HCT116 (cell line): Measurements from ENCODE around the gene ENTPD6. TPM values are rescaled to one million over a fixed set of nuclear protein-coding genes. Genes with fewer than 3 reads are reported as not detected.
A peak's percentile ranks its signal among the peaks of the same experiment; 100 is the strongest.

Experiments used
- ATAC-seq: fragments of 200-7000 bp; cut with Tn5 transposase; 2 replicates; pipeline ENCODE4 v1.9.1; 2020; ENCODE audit warnings: mild to moderate bottlenecking, moderate library complexity
- BruUV-seq: library from RNA; stranded (reverse); fragments of 400-500 nt; replicated peaks from 2 replicates; lab custom pipeline; 2021; lab: Mats Ljungman, UMichigan
- CTCF ChIA-PET: fragments of 300-600 bp; sonication (Branson Sonifier 250); formaldehyde crosslinking; loops from one replicate; lab custom pipeline; 2021; ENCODE audit warnings: antibody characterized with exemption; lab: Charles Lee
- POLR2A ChIA-PET: fragments of 300-600, 350-600 bp; sonication (Branson Sonifier 250); formaldehyde crosslinking; loops from one replicate; lab custom pipeline; 2021; ENCODE audit warnings: antibody characterized with exemption; lab: Charles Lee
- RAD21 ChIA-PET, 2 experiments: fragments of 300-600 bp; sonication (Branson Sonifier 250); formaldehyde crosslinking; loops; one replicate each; lab custom pipeline; 2023; ENCODE audit warnings: low total read pairs in 2 of 2; ENCODE audit not compliant: uncharacterized antibody in 2 of 2, unreplicated experiment in 2 of 2, low non-redundant PET in 1 of 2; lab: Charles Lee
- DNase-seq: peaks from one replicate; pipeline ENCODE4 v3.0.0-alpha.2; 2010; ENCODE audit warnings: low read depth, low spot score
- H2AFZ ChIP-seq: fragments of 200-600 bp; shearing (Covaris generic), sonication (generic); 2 replicates; pipeline ENCODE4 v1.6.1; 2017; ENCODE audit warnings: low read depth, mixed run types, mixed read lengths, antibody characterized with exemption, low read length; ENCODE audit not compliant: poor library complexity, severe bottlenecking
- H3K27ac ChIP-seq: 2 replicates; pipeline ENCODE4 v1.5.1; 2012; ENCODE audit warnings: low read depth, low read length
- H3K27me3 ChIP-seq: fragments of 200-600 bp; sonication (generic); 2 replicates; pipeline ENCODE4 v1.6.1; 2016; ENCODE audit warnings: mixed run types, low read length, mixed read lengths; ENCODE audit not compliant: insufficient read depth
- H3K36me3 ChIP-seq, 2 experiments: fragments of 200-500 bp in 1 of 2; fragments of 200-600 bp in 1 of 2; sonication (Bioruptor generic) in 1 of 2; sonication (generic) in 1 of 2; 2 replicates each; pipeline versions ENCODE4 v1.5.1 to v1.6.1; 2014 to 2016; ENCODE audit warnings: low read length in 2 of 2, inconsistent platforms in 1 of 2, mixed read lengths in 1 of 2, mixed run types in 1 of 2; ENCODE audit not compliant: insufficient read depth in 2 of 2, control insufficient read depth in 1 of 2
- H3K4me1 ChIP-seq, 2 experiments: fragments of 200-600 bp in 1 of 2; sonication (generic) in 1 of 2; 2 replicates each; pipeline versions ENCODE4 v1.5.1 to v1.6.1; 2012 to 2017; ENCODE audit warnings: low read length in 2 of 2, inconsistent platforms in 1 of 2, mild to moderate bottlenecking in 1 of 2, mixed read lengths in 1 of 2, mixed run types in 1 of 2, moderate library complexity in 1 of 2; ENCODE audit not compliant: insufficient read depth in 2 of 2, control insufficient read depth in 1 of 2
- H3K4me2 ChIP-seq: fragments of 200-600 bp; sonication (generic); 2 replicates; pipeline ENCODE4 v1.6.1; 2017; ENCODE audit warnings: mixed run types, low read length, mixed read lengths
- H3K4me3 ChIP-seq, 2 experiments: fragments of 200-600 bp in 1 of 2; sonication (generic) in 1 of 2; replicated peaks in 1 of 2; 2 replicates each; pipeline ENCODE4 v1.5.1; 2011 to 2016; ENCODE audit warnings: low read length in 2 of 2, control low read depth in 1 of 2, low read depth in 1 of 2, mild to moderate bottlenecking in 1 of 2, mixed read lengths in 1 of 2, mixed run types in 1 of 2
- H3K79me2 ChIP-seq: fragments of 200-600 bp; sonication (generic); 2 replicates; pipeline ENCODE4 v1.6.1; 2017; ENCODE audit warnings: mild to moderate bottlenecking, mixed run types, low read length, moderate library complexity, mixed read lengths; ENCODE audit not compliant: insufficient read depth
- H3K9ac ChIP-seq: fragments of 200-600 bp; sonication (generic); 2 replicates; pipeline ENCODE4 v1.6.1; 2016; ENCODE audit warnings: low read length, mixed read lengths
- H3K9me2 ChIP-seq: fragments of 200-600 bp; sonication (generic), shearing (Covaris generic); 2 replicates; pipeline ENCODE4 v1.6.1; 2017; ENCODE audit warnings: mixed run types, mild to moderate bottlenecking, moderate library complexity; ENCODE audit not compliant: insufficient read depth
- H3K9me3 ChIP-seq, 2 experiments: fragments of 200-500 bp in 1 of 2; fragments of 200-600 bp in 1 of 2; sonication (Bioruptor generic) in 1 of 2; sonication (generic) in 1 of 2; 2 replicates each; pipeline ENCODE4 v1.6.1; 2014 to 2017; ENCODE audit warnings: low read length in 2 of 2, mixed read lengths in 2 of 2, inconsistent platforms in 1 of 2, low read depth in 1 of 2, mild to moderate bottlenecking in 1 of 2, mixed run types in 1 of 2, moderate library complexity in 1 of 2; ENCODE audit not compliant: control insufficient read depth in 1 of 2, insufficient read depth in 1 of 2
- H4K20me1 ChIP-seq: fragments of 200-600 bp; sonication (generic), shearing (Covaris generic); 2 replicates; pipeline ENCODE4 v1.6.1; 2017; ENCODE audit warnings: mixed run types, mild to moderate bottlenecking, moderate library complexity; ENCODE audit not compliant: insufficient read depth
- ATF3 ChIP-seq: IDR thresholded peaks from 2 replicates; pipeline ENCODE4 v1.6.1; 2012
- CTCF ChIP-seq, 3 experiments: fragments of 200-600 bp in 1 of 3; sonication (generic) in 1 of 3; IDR thresholded peaks in 2 of 3; conservative IDR thresholded peaks in 1 of 3; 2 replicates each; pipeline ENCODE4 v1.5.1; 2012 to 2017; ENCODE audit warnings: low read depth in 2 of 3, low read length in 2 of 3, antibody characterized with exemption in 1 of 3, borderline replicate concordance in 1 of 3, control low read depth in 1 of 3, mild to moderate bottlenecking in 1 of 3, mixed read lengths in 1 of 3, mixed run types in 1 of 3, moderate library complexity in 1 of 3; ENCODE audit not compliant: insufficient read depth in 1 of 3
- EGR1 ChIP-seq: IDR thresholded peaks from 2 replicates; pipeline ENCODE4 v1.6.1; 2012; ENCODE audit warnings: low read depth
- EZH2phosphoT487 ChIP-seq: fragments of 200-600 bp; IDR thresholded peaks from 2 replicates; pipeline ENCODE4 v1.6.1; 2018; ENCODE audit warnings: antibody characterized with exemption, borderline replicate concordance
- FOSL1 ChIP-seq: IDR thresholded peaks from 2 replicates; pipeline ENCODE4 v1.6.1; 2012; ENCODE audit warnings: low read depth
- JUND ChIP-seq: IDR thresholded peaks from 2 replicates; pipeline ENCODE4 v1.6.1; 2012
- MAX ChIP-seq: IDR thresholded peaks from 2 replicates; pipeline ENCODE4 v1.6.1; 2012
- POLR2A ChIP-seq: IDR thresholded peaks from 2 replicates; pipeline ENCODE4 v1.7.0; 2011; ENCODE audit warnings: borderline replicate concordance; ENCODE audit not compliant: insufficient read depth, insufficient read length; ENCODE audit errors: extremely low read depth
- RAD21 ChIP-seq: IDR thresholded peaks from 2 replicates; pipeline ENCODE4 v1.6.1; 2012; ENCODE audit warnings: low read depth, mild to moderate bottlenecking
- REST ChIP-seq: IDR thresholded peaks from 2 replicates; pipeline ENCODE4 v1.6.1; 2012; ENCODE audit warnings: low read depth
- SIN3A ChIP-seq: IDR thresholded peaks from 2 replicates; pipeline ENCODE4 v1.6.1; 2012; ENCODE audit warnings: low read depth
- SP1 ChIP-seq: IDR thresholded peaks from 2 replicates; pipeline ENCODE4 v1.6.1; 2012; ENCODE audit warnings: low read depth
- SRF ChIP-seq: IDR thresholded peaks from 2 replicates; pipeline ENCODE4 v1.6.1; 2012; ENCODE audit warnings: low read depth
- TCF7L2 ChIP-seq: IDR thresholded peaks from 2 replicates; pipeline ENCODE4 v1.7.0; 2011; ENCODE audit warnings: borderline replicate concordance, inconsistent platforms; ENCODE audit not compliant: insufficient read depth, insufficient read length; ENCODE audit errors: extremely low read depth
- YY1 ChIP-seq: IDR thresholded peaks from 2 replicates; pipeline ENCODE4 v1.6.1; 2011; ENCODE audit warnings: low read length, low read depth, moderate library complexity, mild to moderate bottlenecking; ENCODE audit not compliant: insufficient replicate concordance; ENCODE audit errors: extremely low read depth
- ZBTB33 ChIP-seq: IDR thresholded peaks from 2 replicates; pipeline ENCODE4 v1.6.1; 2011; ENCODE audit warnings: mild to moderate bottlenecking, low read length, moderate library complexity; ENCODE audit not compliant: insufficient replicate concordance; ENCODE audit errors: extremely low read depth
- ZFX ChIP-seq: fragments of 450-650 bp; IDR thresholded peaks from 2 replicates; pipeline ENCODE4 v1.6.1; 2017
- intact Hi-C: fragments of 100-400 bp; cut with micrococcal nuclease; formaldehyde crosslinking; loops from 2 replicates; pipeline ENCODE4 v1.10.0; 2022
- total RNA-seq: library from RNA; stranded (reverse); gene quantifications from one replicate; pipeline ENCODE4 v1.2.1, GENCODE V29; 2021; ENCODE audit not compliant: unreplicated experiment

The ENTPD6 gene
- total RNA-seq, 1 experiment from 2014 or later = 89.2 TPM

- peak overlapping the region; percentile 49 for H2AFZ ChIP-seq
- POLR2A ChIA-PET = no interaction called here
- peak; percentile 95 for TF ChIP-seq RAD21
- TF ChIP-seq EGR1 = no peak
- peak; percentile 72 for TF ChIP-seq JUND
- peak; percentile 38; the same call in 1 of the 2 replicates for TF ChIP-seq ATF3
- TF ChIP-seq SRF = no peak; the same call in 1 of the 2 replicates
- no peak for TF ChIP-seq EZH2phosphoT487
- no peak for TF ChIP-seq REST
- TF ChIP-seq TCF7L2 = no peak
- peak; percentile 84 for TF ChIP-seq FOSL1
- TF ChIP-seq MAX = peak; percentile 88
- peak; percentile 54 for TF ChIP-seq SP1
- no peak for TF ChIP-seq ZBTB33
- TF ChIP-seq SIN3A = peak; percentile 60; the same call in 1 of the 2 replicates
- TF ChIP-seq ZFX = no peak
- TF ChIP-seq POLR2A = no peak
- no peak for TF ChIP-seq YY1
- peak; percentile 78 to 93 (median 93) for TF ChIP-seq CTCF (IDR thresholded peaks at IDR 0.05 in 2 of 3, conservative IDR thresholded peaks at IDR 0.05 in 1 of 3; ENCODE audit: borderline replicate concordance in 1 of 3, insufficient read depth in 1 of 3, low read depth in 2 of 3, low read length in 2 of 3)
Measured at GRCh38 chr20:25178563-25179438, 16.7 kb upstream of the ENTPD6 start.

More at GRCh38 chr20:25178563-25179438, 16.7 kb upstream of the ENTPD6 start:
- no peaks in the 10 kb centered on the region for H3K9me2 ChIP-seq
- peak; percentile 93 for ATAC-seq
- DNase-seq = peak; percentile 61
- no peaks in the 10 kb centered on the region for H4K20me1 ChIP-seq
- H3K79me2 ChIP-seq = no peaks in the 10 kb centered on the region
- ChIA-PET CTCF (interaction anchor here (0.7 to 1.6 kb wide), 8 partner anchors 9 to 248 kb away, joined by 3 to 4 read pairs (median 4); no protein-coding TSS in a partner anchor), RAD21 (interaction anchor here in 1 of 2 experiments (0.6 to 0.8 kb wide), 2 partner anchors 89 to 183 kb away, joined by 3 read pairs; no protein-coding TSS in a partner anchor)
- H3K4me2 ChIP-seq = peak overlapping the region; percentile 59
- H3K4me3 ChIP-seq = no peak overlapping the region
- BruUV-seq = no TSS peak
- H3K4me1 ChIP-seq = peaks cover 5 to 13% of the 10 kb centered on the region in 2 experiments; a peak in 3 of 4 replicates
- H3K27ac ChIP-seq = peak overlapping the region; percentile 3; the same call in 1 of the 2 replicates
- no peaks in the 10 kb centered on the region for H3K36me3 ChIP-seq
- intact Hi-C loops = loop anchor here (1.0 to 2.0 kb wide), 2 partner anchors 102 to 186 kb away; no protein-coding TSS in a partner anchor
- no peaks in the 10 kb centered on the region for H3K9me3 ChIP-seq
- no peak overlapping the region for H3K9ac ChIP-seq
- no peaks in the 10 kb centered on the region for H3K27me3 ChIP-seq
